HK-2 (cell line): ENCODE results near the gene PPP2R3B.
"Not testable (repeated sequence)": the region's sequence is repeated elsewhere in the genome, so short reads cannot be mapped to it uniquely, and the experiment has no call there.

Experiments used
- DNase-seq: peaks from one replicate; pipeline ENCODE4 v3.0.0-alpha.2; 2018; ENCODE audit not compliant: unreplicated experiment

Gene PPP2R3B

DNA sequence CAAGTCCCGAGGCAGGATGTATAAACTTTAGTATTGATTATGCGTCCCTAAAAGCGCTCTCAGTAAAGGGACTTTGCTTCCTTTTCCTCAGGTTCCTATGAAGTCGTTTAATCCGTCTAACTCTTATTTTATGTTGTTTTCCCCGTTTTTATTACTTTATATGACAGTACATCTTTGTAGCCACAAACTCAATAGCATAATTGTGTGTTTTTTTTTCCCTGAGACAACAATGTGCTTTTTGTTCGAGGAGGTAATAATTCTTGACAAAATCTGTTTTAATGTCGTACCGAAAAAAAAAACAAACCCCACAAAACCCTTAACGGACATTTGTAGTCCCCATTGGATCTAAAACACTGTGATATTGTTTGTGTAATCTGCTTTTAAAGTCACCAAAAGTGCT is 17.9 kb upstream of the PPP2R3B start:
- DNase-seq, result no peak

- DNase-seq, result no peak
These were observed 16.1 kb upstream of the PPP2R3B start for GRCh38 chrX:402857-403256.

GRCh38 chrX:400258-400657 is 13.6 kb upstream of the PPP2R3B start:
- DNase-seq, result no peak

DNA sequence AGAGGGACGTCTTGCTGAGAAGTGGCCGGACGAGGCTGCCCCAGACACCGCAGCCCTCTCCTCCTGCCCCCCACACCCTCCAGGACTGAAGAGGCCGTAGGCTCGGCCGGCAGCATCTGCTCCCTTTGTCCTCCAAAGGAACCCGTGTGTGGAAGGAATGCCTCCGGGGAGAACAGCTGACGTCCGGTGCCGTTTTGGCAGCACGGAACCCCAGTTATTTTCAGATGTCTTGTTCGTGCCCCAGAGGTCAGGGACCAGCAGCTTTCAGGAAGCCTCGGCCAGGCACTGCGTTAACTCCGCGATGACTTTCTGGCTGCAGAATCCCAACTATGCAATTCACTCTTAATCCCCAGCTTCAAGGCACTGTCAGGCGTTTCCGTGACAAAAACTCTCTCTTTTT is 10.9 kb upstream of the PPP2R3B start:
- DNase-seq, result no peak

GRCh38 chrX:394830-395229 is 8.1 kb upstream of the PPP2R3B start:
- DNase-seq, result no peak

- DNase-seq, result no peak
These were observed 5.8 kb upstream of the PPP2R3B start for GRCh38 chrX:392575-392846.

DNA sequence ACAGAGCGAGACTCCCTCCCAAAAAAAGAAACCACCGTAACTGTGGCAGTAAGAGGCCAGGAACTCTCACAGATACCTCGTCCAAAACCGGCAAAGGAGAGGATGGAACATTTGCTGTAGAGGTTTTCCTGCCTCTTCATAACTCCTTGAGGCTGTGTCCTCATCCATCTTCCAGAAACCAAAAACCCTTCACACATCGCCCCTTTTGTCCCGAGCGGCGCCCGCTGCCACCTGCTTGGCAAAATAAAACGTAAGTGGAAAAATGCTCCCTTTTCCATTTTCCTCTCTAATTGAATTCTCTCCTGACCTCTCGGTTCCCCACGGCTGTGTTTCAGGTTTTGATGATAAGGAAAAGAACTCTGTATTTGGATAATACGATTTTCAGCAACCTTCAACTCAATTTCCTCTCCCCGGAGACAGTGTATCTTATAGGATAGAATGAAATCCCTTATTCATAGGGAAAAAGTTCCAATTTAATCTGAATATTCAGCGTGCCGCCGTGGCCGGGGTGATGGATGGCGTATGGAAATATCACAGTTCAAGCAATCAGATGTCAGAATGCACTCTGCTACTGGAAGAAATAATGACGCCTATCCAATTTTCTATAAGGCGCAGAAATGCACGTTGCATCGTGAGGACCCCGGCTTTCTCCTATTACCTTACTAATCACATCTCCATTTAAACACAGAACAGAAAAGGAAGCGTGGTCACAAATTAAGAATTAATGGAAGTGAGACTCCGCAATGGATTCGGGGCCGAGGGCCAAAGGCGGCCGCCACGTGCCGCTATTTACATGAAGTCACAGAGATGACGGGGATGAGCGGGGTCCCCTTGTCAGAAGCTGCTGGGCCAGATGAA is 5.2 kb upstream of the PPP2R3B start:
- no peak for DNase-seq

- no peak for DNase-seq
These were observed 3.8 kb upstream of the PPP2R3B start for GRCh38 chrX:390459-390858.

DNA sequence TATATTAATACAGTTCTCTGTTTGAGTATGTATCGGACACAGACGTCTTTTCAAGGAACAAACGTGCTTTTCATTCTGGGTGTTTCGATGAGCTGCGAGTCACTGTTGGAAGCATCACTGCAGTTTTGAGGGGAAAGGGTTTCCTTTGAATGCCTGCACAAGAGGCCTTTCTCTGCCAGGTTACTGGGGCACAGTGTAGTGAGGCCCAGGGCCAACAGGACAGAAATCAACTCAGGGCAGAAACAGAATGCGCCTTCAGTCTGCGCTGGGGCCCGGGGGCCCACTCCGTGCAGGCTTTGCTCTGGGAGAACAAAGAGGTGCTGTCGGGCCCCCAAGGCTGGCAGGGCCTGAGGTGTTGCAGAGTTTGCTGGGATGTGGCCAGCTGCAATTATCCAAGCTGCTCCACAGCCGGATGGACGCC is 2.3 kb upstream of the PPP2R3B start:
- DNase-seq, result no peak

- DNase-seq, result no peak
These were observed 1.0 kb upstream of the PPP2R3B start for GRCh38 chrX:387729-388128.

GRCh38 chrX:386239-386767 is 404 bp downstream of the PPP2R3B start:
- DNase-seq, result peak; percentile 14

- DNase-seq, result not testable (repeated sequence)
These were observed 971 bp downstream of the PPP2R3B start for GRCh38 chrX:385736-386135.

- DNase-seq, result no peak
These were observed 1.8 kb downstream of the PPP2R3B start for GRCh38 chrX:384861-385260.

- no peak for DNase-seq
These were observed 8.3 kb downstream of the PPP2R3B start for GRCh38 chrX:378443-378842.

GRCh38 chrX:376206-376605 is 10.5 kb downstream of the PPP2R3B start:
- DNase-seq, result not testable (repeated sequence)

DNA sequence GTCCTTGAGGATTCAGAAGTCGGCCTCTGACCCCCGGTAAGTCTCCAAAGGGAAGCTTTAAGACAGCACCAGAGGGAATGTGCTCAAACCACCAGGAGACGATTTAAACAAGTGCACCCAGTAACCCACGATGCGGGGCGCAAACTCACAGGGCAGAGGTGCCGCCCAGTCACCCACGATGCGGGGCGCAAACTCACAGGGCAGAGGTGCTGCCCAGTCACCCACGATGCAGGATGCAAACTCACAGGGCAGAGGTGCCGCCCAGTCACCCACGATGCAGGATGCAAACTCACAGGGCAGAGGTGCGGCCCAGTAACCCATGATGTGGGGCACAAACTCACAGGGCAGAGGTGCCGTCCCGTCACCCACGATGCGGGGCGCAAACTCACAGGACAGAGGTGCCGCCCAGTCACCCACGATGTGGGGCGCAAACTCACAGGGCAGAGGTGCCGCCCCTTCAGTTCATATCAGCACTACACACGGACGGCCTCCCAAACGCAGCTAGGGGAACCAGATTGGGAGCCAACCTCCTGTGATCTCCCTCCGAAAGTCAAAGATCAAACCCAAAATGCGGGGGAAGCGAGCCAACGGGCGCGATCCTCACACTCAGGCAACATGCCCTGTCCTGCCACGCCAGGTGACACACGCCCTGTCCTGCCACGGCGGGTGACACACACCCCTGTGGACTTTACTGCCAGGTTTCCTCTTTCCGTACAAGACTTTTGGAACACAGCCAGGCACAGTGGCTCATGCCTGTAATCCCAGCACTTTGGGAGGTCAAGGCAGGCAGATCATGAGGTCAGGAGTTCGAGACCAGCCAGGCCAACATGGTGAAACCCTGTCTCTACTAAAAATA is 11.3 kb downstream of the PPP2R3B start:
- no peak for DNase-seq

DNA sequence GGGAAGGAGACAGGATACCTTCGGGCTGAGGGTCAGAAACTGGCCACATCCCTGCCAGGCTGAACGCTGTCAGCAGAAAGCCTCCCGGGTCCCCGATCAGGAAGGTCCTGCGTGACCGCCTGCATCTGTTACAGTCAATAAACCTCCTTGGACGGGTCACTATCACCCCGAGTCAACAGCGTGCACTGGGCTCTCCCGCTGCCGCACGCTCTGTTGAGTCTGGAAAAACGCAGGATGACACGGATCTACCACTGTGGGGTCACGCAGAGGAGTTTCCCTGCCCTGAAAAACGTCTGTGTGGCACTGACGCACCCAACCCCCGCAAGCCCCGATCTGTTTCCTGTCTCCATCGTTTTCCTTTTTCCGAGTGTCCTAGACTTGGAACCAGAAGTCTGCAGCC is 12.1 kb downstream of the PPP2R3B start:
- DNase-seq, result no peak

GRCh38 chrX:373641-374471 is 12.9 kb downstream of the PPP2R3B start:
- no peak for DNase-seq

DNA sequence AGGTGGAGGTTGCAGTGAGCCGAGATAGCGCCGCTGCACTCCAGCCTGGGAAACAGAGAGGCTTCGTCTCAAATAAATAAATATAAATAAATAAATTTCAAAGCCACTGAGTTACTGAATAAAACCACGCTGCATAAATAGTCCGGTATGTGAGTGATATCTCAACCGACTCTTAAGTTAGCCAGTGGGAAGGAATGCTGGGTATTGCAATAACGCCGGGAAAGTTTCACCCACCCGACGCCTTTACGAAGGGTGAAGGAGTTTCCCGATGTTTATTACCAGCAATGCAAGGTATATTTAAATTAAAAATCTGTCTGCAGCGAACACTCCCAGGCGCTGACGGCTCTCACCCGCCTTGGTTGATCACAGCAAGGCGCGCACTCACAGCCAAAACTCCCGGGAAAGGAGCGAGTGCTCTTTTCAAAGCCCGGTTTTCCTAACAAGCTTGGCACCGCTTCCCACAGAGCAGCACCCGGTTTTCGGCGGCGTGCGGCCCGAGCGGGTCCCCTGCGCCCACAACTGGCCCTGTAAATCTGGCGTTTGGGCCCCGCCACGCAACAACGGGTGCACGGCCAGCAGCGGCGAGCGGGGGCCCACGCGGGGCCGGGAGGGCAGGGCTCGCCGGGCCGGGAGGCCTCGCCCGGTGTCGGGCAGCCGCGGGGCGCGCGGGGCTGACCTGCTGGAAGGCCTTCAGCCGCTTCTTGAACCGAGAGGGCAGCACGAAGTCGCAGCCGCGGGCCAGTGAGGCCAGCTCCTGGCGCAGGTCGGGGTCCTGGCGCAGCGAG is 13.7 kb downstream of the PPP2R3B start:
- no peak for DNase-seq

GRCh38 chrX:371907-372306 is 14.8 kb downstream of the PPP2R3B start:
- DNase-seq, result no peak
